Activated naive CD8-positive, alpha-beta T cell treated with anti-CD3 and anti-CD28 coated beads for 36 hours (primary cell): ENCODE measurements around the gene DYNLRB1. TPM values are rescaled to one million over a fixed set of nuclear protein-coding genes. Genes with fewer than 3 reads are reported as not detected.
"Not testable (repeated sequence)": the region's sequence is repeated elsewhere in the genome, so short reads cannot be mapped to it uniquely, and the experiment has no call there.

Experiments used
- DNase-seq: peaks from one replicate; pipeline ENCODE4 v3.0.0; 2021
- H3K27ac Mint-ChIP-seq: one replicate; pipeline ENCODE4 v1.8.0; 2022; ENCODE audit warnings: mild to moderate bottlenecking, moderate library complexity, mixed read lengths
- H3K27me3 Mint-ChIP-seq: one replicate; pipeline ENCODE4 v1.8.0; 2022; ENCODE audit warnings: mild to moderate bottlenecking, mixed read lengths
- H3K36me3 Mint-ChIP-seq: one replicate; pipeline ENCODE4 v1.8.0; 2021; ENCODE audit warnings: mild to moderate bottlenecking, mixed read lengths
- H3K4me1 Mint-ChIP-seq: one replicate; pipeline ENCODE4 v1.8.0; 2021; ENCODE audit warnings: mixed read lengths
- H3K4me3 Mint-ChIP-seq: one replicate; pipeline ENCODE4 v1.8.0; 2022; ENCODE audit warnings: mild to moderate bottlenecking, moderate library complexity, mixed read lengths
- H3K9me3 Mint-ChIP-seq: one replicate; pipeline ENCODE4 v1.8.0; 2022; ENCODE audit warnings: mixed read lengths
- total RNA-seq, 2 experiments: library from RNA; stranded (reverse); gene quantifications; one replicate each; pipeline ENCODE4 v1.2.3, GENCODE V29; 2021

Gene DYNLRB1
- total RNA-seq, 2 experiments from 2014 or later: 72.0 to 76.9 TPM

- H3K9me3 Mint-ChIP-seq: peaks cover 24% of the 10 kb centered on the region
- no peaks in the 10 kb centered on the region for H3K27me3 Mint-ChIP-seq
- no peak overlapping the region for H3K27ac Mint-ChIP-seq
- DNase-seq: no peak
- H3K36me3 Mint-ChIP-seq: peaks cover 66% of the 10 kb centered on the region
- no peak overlapping the region for H3K4me3 Mint-ChIP-seq
- peaks cover 2% of the 10 kb centered on the region for H3K4me1 Mint-ChIP-seq
These were observed 20.3 kb upstream of the DYNLRB1 start for GRCh38 chr20:34495916-34496315.

DNA sequence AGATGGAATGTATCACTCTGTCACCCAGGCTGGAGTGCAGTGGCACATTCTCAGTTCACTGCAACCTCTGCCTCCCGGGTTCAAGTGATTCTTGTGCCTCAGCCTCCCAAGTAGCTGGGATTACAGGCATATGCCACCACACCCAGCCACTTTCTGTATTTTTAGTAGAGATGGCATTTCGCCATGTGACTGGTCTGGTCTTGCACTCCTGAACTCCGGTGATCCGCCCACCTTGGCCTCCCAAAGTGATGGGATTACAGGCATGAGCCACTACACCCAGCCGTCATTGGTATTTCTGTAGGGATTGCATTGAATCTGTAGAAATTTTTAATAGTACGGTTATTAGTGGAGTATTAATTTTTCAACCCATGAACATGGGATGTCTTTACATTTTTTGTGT, 18.6 kb upstream of the DYNLRB1 start:
- H3K9me3 Mint-ChIP-seq: peaks cover 24% of the 10 kb centered on the region
- H3K4me3 Mint-ChIP-seq, H3K27me3 Mint-ChIP-seq, H3K4me1 Mint-ChIP-seq, H3K27ac Mint-ChIP-seq, DNase-seq: not testable (repeated sequence)
- H3K36me3 Mint-ChIP-seq: peaks cover 67% of the 10 kb centered on the region

DNA sequence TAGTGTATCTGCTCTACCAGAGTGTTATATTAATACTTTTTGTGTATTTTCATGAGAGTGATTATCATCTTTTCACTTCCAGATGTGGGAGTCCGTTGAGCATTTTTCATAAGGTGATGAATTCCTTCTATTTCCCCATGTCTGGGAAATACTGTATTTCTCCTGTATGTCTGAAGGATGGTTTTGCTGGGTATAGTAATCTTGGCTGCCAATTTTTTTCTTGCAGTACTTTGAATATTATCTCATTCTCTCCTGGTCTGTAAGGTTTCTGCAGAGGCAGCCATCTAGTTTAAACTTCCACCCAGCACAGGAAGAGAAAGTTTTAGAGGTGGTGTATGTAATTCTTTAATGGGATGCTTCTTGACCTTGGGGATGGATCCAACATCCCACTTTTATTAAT, 15.4 kb upstream of the DYNLRB1 start:
- H3K27ac Mint-ChIP-seq: no peak overlapping the region
- H3K4me1 Mint-ChIP-seq: peaks cover 2% of the 10 kb centered on the region
- H3K9me3 Mint-ChIP-seq: peaks cover 24% of the 10 kb centered on the region
- DNase-seq: no peak
- no peak overlapping the region for H3K4me3 Mint-ChIP-seq
- no peaks in the 10 kb centered on the region for H3K27me3 Mint-ChIP-seq
- peaks cover 48% of the 10 kb centered on the region for H3K36me3 Mint-ChIP-seq

DNA sequence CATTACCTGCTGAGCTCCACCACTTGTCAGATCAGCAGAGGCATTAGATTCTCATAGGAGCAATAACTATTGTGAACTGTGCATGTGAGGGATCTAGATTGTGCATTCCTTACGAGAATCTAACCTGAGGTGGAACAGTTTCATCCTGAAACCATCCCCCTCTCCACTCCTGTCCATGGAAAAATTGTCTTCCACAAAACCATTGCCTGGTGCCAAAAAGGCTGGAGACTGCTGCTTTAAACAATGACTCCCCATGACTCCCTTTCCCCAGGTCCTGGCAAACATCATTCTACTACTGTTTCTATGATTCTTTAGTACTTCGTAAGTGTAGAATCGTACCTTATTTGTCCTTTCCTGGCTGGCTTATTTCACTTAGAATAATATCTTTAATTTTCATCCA, 9.7 kb upstream of the DYNLRB1 start:
- DNase-seq: no peak
- Mint-ChIP-seq H3K36me3 (peaks cover 8% of the 10 kb centered on the region), H3K27me3 (no peaks in the 10 kb centered on the region), H3K9me3 (no peaks in the 10 kb centered on the region), H3K4me1 (no peaks in the 10 kb centered on the region), H3K4me3 (no peak overlapping the region), H3K27ac (no peak overlapping the region)

DNA sequence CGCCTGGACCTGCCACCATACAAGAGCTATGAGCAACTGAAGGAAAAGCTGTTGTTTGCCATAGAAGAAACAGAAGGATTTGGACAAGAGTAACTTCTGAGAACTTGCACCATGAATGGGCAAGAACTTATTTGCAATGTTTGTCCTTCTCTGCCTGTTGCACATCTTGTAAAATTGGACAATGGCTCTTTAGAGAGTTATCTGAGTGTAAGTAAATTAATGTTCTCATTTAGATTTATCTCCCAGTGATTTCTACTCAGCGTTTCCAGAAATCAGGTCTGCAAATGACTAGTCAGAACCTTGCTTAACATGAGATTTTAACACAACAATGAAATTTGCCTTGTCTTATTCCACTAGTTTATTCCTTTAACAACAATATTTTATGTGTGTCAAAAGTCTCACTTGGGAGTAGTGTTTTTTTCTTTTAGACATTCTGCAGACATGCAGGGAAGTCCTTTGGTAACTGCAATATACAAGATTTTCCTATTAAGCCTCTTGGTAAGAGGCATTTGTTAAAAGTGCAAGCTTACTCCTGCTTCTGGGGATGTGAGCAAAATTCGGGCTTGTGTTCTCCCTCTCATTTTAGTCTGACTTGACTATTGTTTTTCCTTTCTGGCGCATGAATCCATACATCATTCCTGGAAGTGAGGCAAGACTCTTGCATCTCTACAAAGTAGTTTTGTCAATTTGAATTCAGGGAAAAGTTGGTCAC, 8.4 kb upstream of the DYNLRB1 start:
- Mint-ChIP-seq H3K9me3 (no peaks in the 10 kb centered on the region), H3K27ac (no peak overlapping the region), H3K4me3 (no peak overlapping the region), H3K27me3 (no peaks in the 10 kb centered on the region), H3K4me1 (no peaks in the 10 kb centered on the region), H3K36me3 (peaks cover 8% of the 10 kb centered on the region)
- DNase-seq: no peak

DNA sequence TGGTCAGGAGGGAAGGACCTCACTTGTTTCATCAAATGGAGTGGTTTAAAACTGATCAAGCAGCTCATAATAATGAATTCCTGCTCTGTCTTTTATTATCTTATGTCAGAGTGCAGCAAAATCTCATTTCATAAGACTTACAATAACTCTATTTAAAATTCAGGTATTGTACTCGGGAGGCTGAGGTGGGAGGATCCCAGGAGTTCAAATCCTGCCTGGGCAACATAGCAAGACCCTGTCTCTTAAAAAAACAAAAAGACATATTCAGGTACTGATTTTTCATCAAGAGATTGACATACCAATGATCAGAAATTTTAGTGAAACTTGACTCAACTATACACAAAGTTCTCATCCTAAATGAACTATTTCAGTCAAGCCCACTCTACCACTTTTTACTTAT, 5.6 kb upstream of the DYNLRB1 start:
- peaks cover 6% of the 10 kb centered on the region for H3K36me3 Mint-ChIP-seq
- no peaks in the 10 kb centered on the region for H3K27me3 Mint-ChIP-seq
- H3K9me3 Mint-ChIP-seq: no peaks in the 10 kb centered on the region
- DNase-seq: no peak
- H3K4me1 Mint-ChIP-seq: peaks cover 9% of the 10 kb centered on the region
- no peak overlapping the region for H3K4me3 Mint-ChIP-seq
- H3K27ac Mint-ChIP-seq: no peak overlapping the region

GRCh38 chr20:34511891-34512265, 4.3 kb upstream of the DYNLRB1 start:
- Mint-ChIP-seq H3K36me3 (peaks cover 6% of the 10 kb centered on the region), H3K4me1 (peaks cover 14% of the 10 kb centered on the region), H3K27ac (no peak overlapping the region), H3K9me3 (no peaks in the 10 kb centered on the region), H3K4me3 (no peak overlapping the region), H3K27me3 (no peaks in the 10 kb centered on the region)
- DNase-seq: no peak

- Mint-ChIP-seq H3K27ac (no peak overlapping the region), H3K9me3 (no peaks in the 10 kb centered on the region), H3K4me3 (no peak overlapping the region)
These were observed 3.8 kb upstream of the DYNLRB1 start for GRCh38 chr20:34512266-34512954.

GRCh38 chr20:34512955-34513419, 3.2 kb upstream of the DYNLRB1 start:
- no peaks in the 10 kb centered on the region for H3K9me3 Mint-ChIP-seq
- peaks cover 6% of the 10 kb centered on the region for H3K36me3 Mint-ChIP-seq
- no peak overlapping the region for H3K4me3 Mint-ChIP-seq
- no peak overlapping the region for H3K27ac Mint-ChIP-seq
- H3K4me1 Mint-ChIP-seq: peaks cover 17% of the 10 kb centered on the region
- no peaks in the 10 kb centered on the region for H3K27me3 Mint-ChIP-seq
- DNase-seq: no peak

More at GRCh38 chr20:34512266-34512954, 3.8 kb upstream of the DYNLRB1 start:
- H3K36me3 Mint-ChIP-seq: peaks cover 6% of the 10 kb centered on the region
- H3K27me3 Mint-ChIP-seq: no peaks in the 10 kb centered on the region
- no peak for DNase-seq
- H3K4me1 Mint-ChIP-seq: peaks cover 14% of the 10 kb centered on the region

- not testable (repeated sequence) for H3K27ac Mint-ChIP-seq, H3K4me3 Mint-ChIP-seq, DNase-seq, H3K36me3 Mint-ChIP-seq, H3K27me3 Mint-ChIP-seq, H3K9me3 Mint-ChIP-seq
- H3K4me1 Mint-ChIP-seq: peaks cover 28% of the 10 kb centered on the region
These were observed 2.2 kb upstream of the DYNLRB1 start for GRCh38 chr20:34514034-34514433.

- Mint-ChIP-seq H3K4me3 (peak overlapping the region; percentile 99), H3K9me3 (no peaks in the 10 kb centered on the region), H3K4me1 (peaks cover 32% of the 10 kb centered on the region), H3K27me3 (no peaks in the 10 kb centered on the region), H3K36me3 (peaks cover 4% of the 10 kb centered on the region), H3K27ac (peak overlapping the region; percentile 95)
- DNase-seq: no peak
These were observed 1.2 kb upstream of the DYNLRB1 start for GRCh38 chr20:34514897-34515483.

DNA sequence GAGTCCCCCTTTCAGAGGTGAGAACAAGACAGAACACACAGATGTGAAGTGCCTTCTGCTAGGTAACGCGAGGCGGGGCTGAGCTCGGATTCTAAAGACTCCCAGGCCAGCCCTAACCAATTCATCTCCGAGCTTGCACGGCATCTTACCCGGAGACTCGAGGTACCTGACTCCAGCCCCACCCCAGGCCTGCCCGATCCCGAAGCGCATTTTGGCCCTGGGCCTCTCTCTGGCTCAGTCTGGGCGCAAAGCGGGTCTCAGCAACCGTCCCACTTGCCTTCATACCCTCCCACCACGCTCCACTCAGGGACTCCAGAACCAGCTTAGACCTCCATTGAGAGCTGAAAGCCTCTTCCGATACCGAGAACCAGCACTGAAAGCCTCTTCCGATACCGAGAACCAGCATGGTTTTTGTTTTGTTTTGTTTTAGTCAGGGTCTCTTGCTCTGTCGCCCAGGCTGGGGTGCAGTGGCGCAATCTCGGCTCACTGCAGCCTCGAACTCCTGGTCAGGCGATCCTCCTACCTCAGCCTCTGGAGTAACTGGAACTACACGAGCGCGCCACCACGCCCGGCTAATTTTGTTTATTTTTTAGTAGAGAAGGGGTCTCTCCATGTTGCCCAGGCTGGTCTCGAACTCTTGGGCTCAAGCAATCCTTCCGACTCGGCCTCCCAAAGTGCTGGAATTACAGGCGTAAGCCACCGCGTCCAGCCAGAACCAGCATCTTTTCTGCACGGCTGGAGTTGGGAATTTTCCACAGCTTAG, 557 bp upstream of the DYNLRB1 start:
- Mint-ChIP-seq H3K36me3 (peaks cover 5% of the 10 kb centered on the region), H3K4me1 (peaks cover 34% of the 10 kb centered on the region), H3K27me3 (no peaks in the 10 kb centered on the region), H3K4me3 (peak overlapping the region; percentile 99), H3K9me3 (no peaks in the 10 kb centered on the region), H3K27ac (peak overlapping the region; percentile 95)
- DNase-seq: peak; percentile 74

DNA sequence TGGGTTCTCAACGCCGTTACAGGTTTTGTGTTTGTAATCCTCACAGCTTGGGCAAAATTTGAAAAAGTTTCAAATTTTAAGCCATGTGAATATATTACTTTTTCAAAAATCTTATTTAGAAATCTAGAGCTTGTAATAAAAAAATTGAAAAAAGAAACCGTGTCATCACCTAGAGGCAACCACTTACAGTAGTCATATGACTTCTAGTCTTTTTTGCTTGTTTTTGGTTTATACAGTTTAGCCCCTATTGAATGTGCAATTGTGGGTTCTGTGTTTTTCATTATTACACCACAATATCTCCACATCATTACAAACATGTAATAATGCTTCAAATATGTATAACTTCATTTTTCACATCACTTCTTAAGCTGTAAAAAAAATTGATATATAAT, 888 bp downstream of the DYNLRB1 start:
- Mint-ChIP-seq H3K4me3 (peak overlapping the region; percentile 99), H3K4me1 (peaks cover 44% of the 10 kb centered on the region), H3K9me3 (no peaks in the 10 kb centered on the region), H3K27me3 (no peaks in the 10 kb centered on the region), H3K36me3 (peaks cover 8% of the 10 kb centered on the region), H3K27ac (peak overlapping the region; percentile 95)
- no peak for DNase-seq

GRCh38 chr20:34518863-34519262, 2.6 kb downstream of the DYNLRB1 start:
- DNase-seq, H3K27ac Mint-ChIP-seq, H3K27me3 Mint-ChIP-seq, H3K36me3 Mint-ChIP-seq, H3K4me3 Mint-ChIP-seq, H3K9me3 Mint-ChIP-seq: not testable (repeated sequence)
- peaks cover 53% of the 10 kb centered on the region for H3K4me1 Mint-ChIP-seq

DNA sequence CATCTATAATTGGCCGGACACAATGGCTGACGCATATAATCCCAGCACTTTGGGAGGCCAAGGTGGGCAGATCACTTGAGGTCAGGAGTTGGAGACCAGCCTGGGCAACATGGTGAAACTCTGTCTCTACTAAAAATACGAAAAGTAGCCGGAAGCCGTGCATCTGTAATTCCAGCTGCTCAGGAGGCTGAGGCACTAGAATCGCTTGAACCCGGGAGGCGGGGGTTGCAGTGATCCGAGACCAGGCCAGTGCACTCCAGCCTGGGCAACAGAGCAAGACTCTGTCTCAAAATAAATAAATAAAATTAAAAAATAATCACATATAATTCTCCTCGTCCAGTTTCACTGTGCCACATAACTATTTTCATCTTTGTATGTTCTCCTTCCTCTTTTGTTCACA, 3.6 kb downstream of the DYNLRB1 start:
- H3K36me3 Mint-ChIP-seq, H3K27ac Mint-ChIP-seq, H3K4me3 Mint-ChIP-seq, H3K9me3 Mint-ChIP-seq, DNase-seq, H3K27me3 Mint-ChIP-seq: not testable (repeated sequence)
- H3K4me1 Mint-ChIP-seq: peaks cover 50% of the 10 kb centered on the region
